GM18870 (cell line): ENCODE measurements around the gene C11orf91.

Experiments
- ATAC-seq: cut with Tn5 transposase; IDR thresholded peaks from one replicate; pipeline ENCODE4 v1.9.1; 2021; ENCODE audit warnings: moderate library complexity; ENCODE audit not compliant: unreplicated experiment

The C11orf91 gene

GRCh38 chr11:33651990-33652389, 48.6 kb downstream of the C11orf91 start:
- no peak for ATAC-seq

DNA sequence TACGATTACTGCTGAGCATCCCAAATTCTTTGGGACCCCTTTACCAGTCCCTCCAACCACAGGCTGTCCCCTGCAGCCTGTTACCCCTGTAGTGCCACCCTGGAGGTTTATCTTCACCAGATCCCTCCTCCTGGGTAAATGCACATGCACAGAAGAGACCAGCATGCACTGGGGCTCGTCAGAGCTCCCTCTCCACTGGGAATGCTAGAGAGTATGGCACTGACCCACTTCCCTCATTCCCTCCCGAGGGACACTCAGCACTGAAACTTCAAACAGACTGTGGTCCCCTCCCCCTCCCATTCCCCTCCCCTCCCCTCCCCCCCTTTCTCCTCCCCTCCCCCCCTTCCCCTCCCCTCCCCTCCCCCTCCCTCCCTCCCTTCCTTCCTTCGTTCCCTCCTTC, 49.1 kb downstream of the C11orf91 start:
- ATAC-seq = no peak

DNA sequence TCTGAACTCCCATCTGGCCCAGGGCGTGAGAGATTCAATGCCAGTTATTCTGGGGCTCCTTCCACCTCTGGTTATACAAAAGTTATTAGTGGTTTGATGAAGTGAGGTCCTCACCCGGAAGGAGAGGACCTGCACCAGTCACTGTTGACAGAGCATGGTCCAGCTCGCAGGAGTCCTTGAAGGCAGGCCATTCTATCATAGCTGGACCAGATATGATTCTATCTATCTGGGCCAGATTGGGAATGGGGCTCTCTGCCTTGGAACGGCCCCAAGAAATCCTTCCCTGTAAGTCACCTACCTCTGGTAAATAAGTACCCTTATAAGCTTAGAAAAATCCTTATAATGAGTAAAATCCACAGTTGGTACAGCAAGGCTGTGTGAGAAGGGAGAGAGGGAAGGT, 50.7 kb downstream of the C11orf91 start:
- no peak for ATAC-seq
